Caco-2 (cell line): ENCODE data around the gene TTC27. TPM values are rescaled to one million over a fixed set of nuclear protein-coding genes. Genes with fewer than 3 reads are reported as not detected.
"Not testable (repeated sequence)": the region's sequence is repeated elsewhere in the genome, so short reads cannot be mapped to it uniquely, and the experiment has no call there.

ENCODE experiments used
- BruUV-seq: library from RNA; stranded (reverse); fragments of 400-500 nt; replicated peaks from 2 replicates; lab custom pipeline; 2021; lab: Mats Ljungman, UMichigan
- CTCF ChIA-PET: fragments of 300-600 bp; sonication (Branson Sonifier 250); formaldehyde crosslinking; loops from one replicate; lab custom pipeline; 2022; ENCODE audit warnings: antibody characterized with exemption; lab: Charles Lee
- POLR2A ChIA-PET: fragments of 300-600 bp; sonication (Branson Sonifier 250); formaldehyde crosslinking; loops from one replicate; lab custom pipeline; 2022; ENCODE audit warnings: antibody characterized with exemption; lab: Charles Lee
- DNase-seq, 2 experiments: peaks; one replicate each; pipeline versions ENCODE4 v3.0.0 to v3.0.0-alpha.2; 2020 to 2022
- H3K27me3 ChIP-seq: replicated peaks from 2 replicates; pipeline ENCODE4 v1.6.0; 2011; ENCODE audit warnings: low read length; ENCODE audit not compliant: control insufficient read depth, insufficient read depth
- H3K36me3 ChIP-seq: 2 replicates; pipeline ENCODE4 v1.5.1; 2011; ENCODE audit warnings: low read length; ENCODE audit not compliant: control insufficient read depth, insufficient read depth
- H3K4me1 ChIP-seq: fragments of 250-450 bp; sonication (Bioruptor Pico); 2 replicates; pipeline ENCODE4 v1.5.1; 2020; ENCODE audit warnings: mild to moderate bottlenecking
- H3K4me3 ChIP-seq: 2 replicates; pipeline ENCODE4 v1.5.1; 2011; ENCODE audit warnings: low read depth, mild to moderate bottlenecking, control low read depth, low read length
- H3K9me3 ChIP-seq: fragments of 250-450 bp; sonication (Bioruptor Pico); 2 replicates; pipeline ENCODE4 v1.5.1; 2020; ENCODE audit warnings: mild to moderate bottlenecking, moderate library complexity
- H3K27ac Mint-ChIP-seq: one replicate; pipeline ENCODE4 v1.8.0; 2022; ENCODE audit warnings: mixed read lengths; ENCODE audit not compliant: unreplicated experiment
- H3K27me3 Mint-ChIP-seq: one replicate; pipeline ENCODE4 v1.8.0; 2022; ENCODE audit warnings: mixed read lengths; ENCODE audit not compliant: insufficient read depth, unreplicated experiment
- H3K36me3 Mint-ChIP-seq: one replicate; pipeline ENCODE4 v1.8.0; 2022; ENCODE audit warnings: mild to moderate bottlenecking, mixed read lengths; ENCODE audit not compliant: insufficient read depth, unreplicated experiment
- H3K4me1 Mint-ChIP-seq: one replicate; pipeline ENCODE4 v1.8.0; 2022; ENCODE audit warnings: low read depth, mixed read lengths; ENCODE audit not compliant: unreplicated experiment
- H3K4me3 Mint-ChIP-seq: one replicate; pipeline ENCODE4 v1.8.0; 2022; ENCODE audit warnings: mild to moderate bottlenecking, moderate library complexity, mixed read lengths; ENCODE audit not compliant: unreplicated experiment
- H3K9me3 Mint-ChIP-seq: one replicate; pipeline ENCODE4 v1.8.0; 2022; ENCODE audit warnings: mixed read lengths; ENCODE audit not compliant: unreplicated experiment
- intact Hi-C: fragments of 100-400 bp; cut with micrococcal nuclease; formaldehyde crosslinking; loops from one replicate; pipeline ENCODE4 v1.10.0; 2022; ENCODE audit not compliant: unreplicated experiment
- total RNA-seq: library from RNA; stranded (reverse); gene quantifications from 2 replicates; pipeline ENCODE4 v1.2.3, GENCODE V29; 2022
- TF ChIP-seq, protein P1 (sequence below), 2 experiments: fragments of 200-600 bp in 1 of 2; IDR thresholded peaks; 1 replicate in 1 of 2; 2 replicates in 1 of 2; pipeline versions ENCODE4 v1.5.1 to v1.8.0; 2011 to 2022; ENCODE audit warnings: antibody characterized with exemption in 1 of 2, control low read depth in 1 of 2, inconsistent platforms in 1 of 2, low read depth in 1 of 2, low read length in 1 of 2, mild to moderate bottlenecking in 1 of 2, moderate library complexity in 1 of 2; ENCODE audit not compliant: insufficient read depth in 1 of 2, severe bottlenecking in 1 of 2, unreplicated experiment in 1 of 2

The TTC27 gene
- total RNA-seq, 1 experiment from 2014 or later = 20.6 TPM

DNA sequence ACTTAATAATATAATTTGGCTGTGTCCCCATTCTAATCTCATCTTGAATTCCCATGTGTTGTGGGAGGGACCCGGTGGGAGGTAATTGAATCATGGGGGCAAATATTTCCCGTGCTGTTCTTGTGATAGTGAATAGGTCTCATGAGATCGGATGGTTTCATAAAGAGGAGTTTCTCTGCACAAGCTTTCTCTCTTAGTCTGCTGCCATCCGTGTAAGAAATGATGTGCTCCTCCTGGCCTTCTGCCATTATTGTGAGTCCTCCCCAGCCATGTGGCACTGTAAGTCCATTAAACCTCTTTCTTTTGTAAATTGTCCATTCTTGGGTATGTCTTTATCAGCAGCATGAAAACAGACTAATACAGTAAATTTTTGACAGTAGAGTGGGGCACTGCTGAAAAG, 216.4 kb downstream of the TTC27 start:
- Histone ChIP-seq H3K4me1 (no peaks in the 10 kb centered on the region), H3K4me3 (no peak overlapping the region), H3K36me3 (no peaks in the 10 kb centered on the region), H3K9me3 (peaks cover 6% of the 10 kb centered on the region; the same call in 1 of the 2 replicates), H3K27me3 (no peaks in the 10 kb centered on the region)
- ChIA-PET POLR2A (no interaction called here), CTCF (no interaction called here)
- intact Hi-C loops = no loop called here
- Mint-ChIP-seq H3K27ac (no peak overlapping the region), H3K27me3 (no peaks in the 10 kb centered on the region), H3K4me3 (no peak overlapping the region), H3K9me3 (peaks cover 32% of the 10 kb centered on the region), H3K4me1 (no peaks in the 10 kb centered on the region), H3K36me3 (no peaks in the 10 kb centered on the region)
- no TSS peak for BruUV-seq
- DNase-seq = no peak
- TF ChIP-seq, protein P1, sequence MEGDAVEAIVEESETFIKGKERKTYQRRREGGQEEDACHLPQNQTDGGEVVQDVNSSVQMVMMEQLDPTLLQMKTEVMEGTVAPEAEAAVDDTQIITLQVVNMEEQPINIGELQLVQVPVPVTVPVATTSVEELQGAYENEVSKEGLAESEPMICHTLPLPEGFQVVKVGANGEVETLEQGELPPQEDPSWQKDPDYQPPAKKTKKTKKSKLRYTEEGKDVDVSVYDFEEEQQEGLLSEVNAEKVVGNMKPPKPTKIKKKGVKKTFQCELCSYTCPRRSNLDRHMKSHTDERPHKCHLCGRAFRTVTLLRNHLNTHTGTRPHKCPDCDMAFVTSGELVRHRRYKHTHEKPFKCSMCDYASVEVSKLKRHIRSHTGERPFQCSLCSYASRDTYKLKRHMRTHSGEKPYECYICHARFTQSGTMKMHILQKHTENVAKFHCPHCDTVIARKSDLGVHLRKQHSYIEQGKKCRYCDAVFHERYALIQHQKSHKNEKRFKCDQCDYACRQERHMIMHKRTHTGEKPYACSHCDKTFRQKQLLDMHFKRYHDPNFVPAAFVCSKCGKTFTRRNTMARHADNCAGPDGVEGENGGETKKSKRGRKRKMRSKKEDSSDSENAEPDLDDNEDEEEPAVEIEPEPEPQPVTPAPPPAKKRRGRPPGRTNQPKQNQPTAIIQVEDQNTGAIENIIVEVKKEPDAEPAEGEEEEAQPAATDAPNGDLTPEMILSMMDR (IDR thresholded peaks at IDR 0.05; ENCODE audit: insufficient read depth in 1 of 2, low read depth in 1 of 2, low read length in 1 of 2, severe bottlenecking in 1 of 2, unreplicated experiment in 1 of 2) = no peak

DNA sequence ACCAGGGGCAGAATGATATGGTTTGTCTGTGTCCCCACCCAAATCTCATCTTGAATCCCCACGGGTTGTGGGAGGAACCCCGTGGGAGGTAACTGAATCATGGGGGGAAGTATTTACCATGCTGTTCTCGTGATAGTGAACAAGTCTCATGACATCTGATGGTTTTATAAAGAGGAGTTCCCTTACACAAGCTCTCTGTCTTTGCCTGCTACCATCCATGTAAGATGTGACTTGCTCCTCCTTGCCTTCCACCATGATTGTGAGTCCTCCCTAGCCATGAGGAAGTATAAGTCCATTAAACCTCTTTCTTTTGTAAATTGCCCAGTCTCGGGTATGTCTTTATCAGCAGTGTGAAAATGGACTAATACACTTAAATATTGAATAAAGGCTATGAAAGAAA, 218.4 kb downstream of the TTC27 start:
- H3K27me3 ChIP-seq, H3K36me3 ChIP-seq, CTCF ChIA-PET, H3K27ac Mint-ChIP-seq, H3K4me3 ChIP-seq, H3K9me3 ChIP-seq, H3K27me3 Mint-ChIP-seq, POLR2A ChIA-PET, H3K36me3 Mint-ChIP-seq, intact Hi-C loops, H3K4me3 Mint-ChIP-seq, BruUV-seq, H3K4me1 Mint-ChIP-seq, H3K4me1 ChIP-seq, DNase-seq: not testable (repeated sequence)
- peaks cover 32% of the 10 kb centered on the region for H3K9me3 Mint-ChIP-seq

DNA sequence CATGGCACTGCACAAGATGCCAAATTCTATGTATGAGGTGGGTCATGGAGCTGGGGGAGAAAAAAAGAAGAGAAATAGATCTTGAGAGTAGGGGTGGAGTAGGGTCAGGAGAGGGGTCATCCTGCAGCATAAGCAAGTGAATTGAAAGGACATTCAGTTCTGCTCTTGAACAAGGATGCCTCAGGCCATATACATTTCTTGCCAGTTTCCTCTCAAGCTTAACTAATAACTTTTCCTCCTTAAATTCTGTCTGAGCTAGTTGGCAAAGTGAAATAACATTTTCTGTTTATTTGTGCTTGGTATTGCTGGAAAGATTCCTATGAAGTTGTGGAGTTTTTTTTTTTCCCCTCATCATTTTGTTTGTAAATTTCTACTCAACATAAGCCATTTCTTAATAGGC, 219.9 kb downstream of the TTC27 start:
- no peaks in the 10 kb centered on the region for H3K36me3 Mint-ChIP-seq
- BruUV-seq = no TSS peak
- DNase-seq = no peak
- no peaks in the 10 kb centered on the region for H3K4me1 Mint-ChIP-seq
- Histone ChIP-seq H3K36me3 (no peaks in the 10 kb centered on the region), H3K4me3 (no peak overlapping the region), H3K9me3 (peaks cover 6% of the 10 kb centered on the region; the same call in 1 of the 2 replicates), H3K27me3 (no peaks in the 10 kb centered on the region), H3K4me1 (no peaks in the 10 kb centered on the region)
- no peaks in the 10 kb centered on the region for H3K27me3 Mint-ChIP-seq
- CTCF ChIA-PET = no interaction called here
- intact Hi-C loops = no loop called here
- no peak overlapping the region for H3K27ac Mint-ChIP-seq
- no peak overlapping the region for H3K4me3 Mint-ChIP-seq
- H3K9me3 Mint-ChIP-seq = peaks cover 32% of the 10 kb centered on the region
- POLR2A ChIA-PET = no interaction called here
- TF ChIP-seq, protein P1 (IDR thresholded peaks at IDR 0.05; ENCODE audit: insufficient read depth in 1 of 2, low read depth in 1 of 2, low read length in 1 of 2, severe bottlenecking in 1 of 2, unreplicated experiment in 1 of 2) = no peak
